Measurements from ENCODE around the gene RASL11B.
A peak's percentile ranks its signal among the peaks of the same experiment; 100 is the strongest.
"Not testable (repeated sequence)": the region's sequence is repeated elsewhere in the genome, so short reads cannot be mapped to it uniquely, and the experiment has no call there.

The RASL11B gene

GRCh38 chr4:52861879-52862616 is at the start of gene RASL11B:
RASL11B (plus strand) TSS chr4:52862317; CDS start chr4:52862508, 191 bp downstream.
- DNase-seq, result peak; percentile 83

- DNase-seq, result no peak
Observed at GRCh38 chr4:52813546-52813945, 48.6 kb upstream of the RASL11B start.

GRCh38 chr4:52822583-52822971 is 39.5 kb upstream of the RASL11B start:
- DNase-seq, result no peak

- no peak for DNase-seq
Observed at GRCh38 chr4:52822972-52823701, 39.0 kb upstream of the RASL11B start.

GRCh38 chr4:52823702-52824092 is 38.4 kb upstream of the RASL11B start:
- no peak for DNase-seq

GRCh38 chr4:52824270-52824602 is 37.9 kb upstream of the RASL11B start:
- DNase-seq, result no peak

GRCh38 chr4:52824603-52825459 is 37.3 kb upstream of the RASL11B start:
- DNase-seq, result no peak

GRCh38 chr4:52825460-52826090 is 36.5 kb upstream of the RASL11B start:
- no peak for DNase-seq

GRCh38 chr4:52833941-52834525 is 28.1 kb upstream of the RASL11B start:
- no peak for DNase-seq

- DNase-seq, result not testable (repeated sequence)
Observed at GRCh38 chr4:52834641-52835456, 27.3 kb upstream of the RASL11B start.

- DNase-seq, result no peak
Observed at GRCh38 chr4:52836120-52836519, 26.0 kb upstream of the RASL11B start.

- DNase-seq, result no peak
Observed at GRCh38 chr4:52836678-52837077, 25.4 kb upstream of the RASL11B start.

GRCh38 chr4:52837716-52838558 is 24.2 kb upstream of the RASL11B start:
- no peak for DNase-seq

- no peak for DNase-seq
Observed at GRCh38 chr4:52838729-52839586, 23.2 kb upstream of the RASL11B start.

- DNase-seq, result peak; percentile 14
Observed at GRCh38 chr4:52840531-52841370, 21.4 kb upstream of the RASL11B start.

- DNase-seq, result no peak
Observed at GRCh38 chr4:52841682-52842456, 20.2 kb upstream of the RASL11B start.

GRCh38 chr4:52842792-52843191 is 19.3 kb upstream of the RASL11B start:
- DNase-seq, result no peak

GRCh38 chr4:52843351-52843750 is 18.8 kb upstream of the RASL11B start:
- no peak for DNase-seq

Data from COR-L47 (cell line).